IMR-90 (cell line): Measurements from ENCODE around the gene SLC35D2. TPM values are rescaled to one million over a fixed set of nuclear protein-coding genes. Genes with fewer than 3 reads are reported as not detected.

Experiments
- ATAC-seq: fragments of 200-7000 bp; cut with Tn5 transposase; 2 replicates; pipeline ENCODE4 v1.9.1; 2020; ENCODE audit warnings: low read depth, mild to moderate bottlenecking, moderate library complexity
- BruUV-seq: library from RNA; stranded (reverse); fragments of 400-500 nt; replicated peaks from 2 replicates; lab custom pipeline; 2021; lab: Mats Ljungman, UMichigan
- CTCF ChIA-PET: fragments of 300-600 bp; formaldehyde crosslinking; extraction: SDS; loops from one replicate; lab custom pipeline; 2021; ENCODE audit warnings: antibody characterized with exemption; lab: Yijun Ruan, JAX
- POLR2A ChIA-PET: fragments of 300-600 bp; sonication (Branson Sonifier 250); formaldehyde crosslinking; loops from one replicate; lab custom pipeline; 2022; ENCODE audit warnings: antibody characterized with exemption; ENCODE audit not compliant: unreplicated experiment; lab: Charles Lee
- DNase-seq: peaks from one replicate; pipeline ENCODE4 v3.0.0; 2013
- H2AFZ ChIP-seq: replicated peaks from 2 replicates; pipeline ENCODE3; 2013; ENCODE audit warnings: low read length, mild to moderate bottlenecking; ENCODE audit not compliant: poor library complexity
- H2AK5ac ChIP-seq: 2 replicates; pipeline ENCODE4 v1.6.1; 2013; ENCODE audit warnings: low read depth, low read length, inconsistent platforms
- H2AK9ac ChIP-seq: replicated peaks from 2 replicates; pipeline ENCODE3; 2013; ENCODE audit warnings: mild to moderate bottlenecking, low read depth, low read length, moderate library complexity; ENCODE audit not compliant: poor library complexity
- H2BK120ac ChIP-seq: 2 replicates; pipeline ENCODE4 v1.6.1; 2013; ENCODE audit warnings: low read depth, low read length, inconsistent platforms
- H2BK15ac ChIP-seq: 3 replicates; pipeline ENCODE4 v1.6.1; 2013; ENCODE audit warnings: low read depth, low read length, inconsistent platforms
- H2BK20ac ChIP-seq: 2 replicates; pipeline ENCODE4 v1.6.1; 2013; ENCODE audit warnings: low read depth, mild to moderate bottlenecking, inconsistent platforms, low read length, moderate library complexity
- H2BK5ac ChIP-seq: 2 replicates; pipeline ENCODE4 v1.6.1; 2013; ENCODE audit warnings: mild to moderate bottlenecking, low read depth, low read length, inconsistent platforms; ENCODE audit not compliant: poor library complexity, severe bottlenecking
- H3K14ac ChIP-seq: replicated peaks from 2 replicates; pipeline ENCODE4 v1.6.1; 2013; ENCODE audit warnings: low read depth, low read length, inconsistent platforms
- H3K18ac ChIP-seq: 2 replicates; pipeline ENCODE4 v1.6.1; 2013; ENCODE audit warnings: low read depth, low read length, control low read depth
- H3K23ac ChIP-seq: 2 replicates; pipeline ENCODE4 v1.6.1; 2013; ENCODE audit warnings: low read depth, low read length, inconsistent platforms
- H3K27ac ChIP-seq: 2 replicates; pipeline ENCODE4 v1.5.1; 2013; ENCODE audit warnings: mild to moderate bottlenecking, control low read depth, low read length; ENCODE audit not compliant: insufficient read depth
- H3K27me3 ChIP-seq: 2 replicates; pipeline ENCODE4 v1.6.1; 2013; ENCODE audit warnings: low read length; ENCODE audit not compliant: control insufficient read depth, insufficient read depth
- H3K36me3 ChIP-seq: 2 replicates; pipeline ENCODE4 v1.6.1; 2013; ENCODE audit warnings: low read length, mixed read lengths; ENCODE audit not compliant: control insufficient read depth, insufficient read depth
- H3K4ac ChIP-seq: 2 replicates; pipeline ENCODE4 v1.6.1; 2013; ENCODE audit warnings: low read depth, low read length, inconsistent platforms
- H3K4me1 ChIP-seq: 2 replicates; pipeline ENCODE4 v1.6.1; 2013; ENCODE audit warnings: low read length, mixed read lengths; ENCODE audit not compliant: control insufficient read depth, insufficient read depth
- H3K4me2 ChIP-seq: 2 replicates; pipeline ENCODE4 v1.6.1; 2013; ENCODE audit warnings: low read depth, mild to moderate bottlenecking, control low read depth, low read length, moderate library complexity
- H3K4me3 ChIP-seq: 2 replicates; pipeline ENCODE4 v1.5.1; 2013; ENCODE audit warnings: low read depth, mild to moderate bottlenecking, control low read depth, low read length, moderate library complexity; ENCODE audit not compliant: insufficient read depth
- H3K56ac ChIP-seq: 2 replicates; pipeline ENCODE4 v1.6.1; 2013; ENCODE audit warnings: low read length, inconsistent platforms; ENCODE audit not compliant: insufficient read depth; ENCODE audit errors: extremely low read depth
- H3K79me1 ChIP-seq, 2 experiments: 2 replicates each; pipeline ENCODE4 v1.6.1; 2013; ENCODE audit warnings: low read length in 2 of 2, inconsistent platforms in 1 of 2, low read depth in 1 of 2
- H3K9ac ChIP-seq: 2 replicates; pipeline ENCODE4 v1.6.1; 2013; ENCODE audit warnings: low read depth, low read length, control low read depth
- H3K9me1 ChIP-seq: 2 replicates; pipeline ENCODE4 v1.6.1; 2013; ENCODE audit warnings: low read length, inconsistent platforms; ENCODE audit not compliant: insufficient read depth
- H3K9me3 ChIP-seq: 2 replicates; pipeline ENCODE4 v1.6.1; 2013; ENCODE audit warnings: low read length; ENCODE audit not compliant: control insufficient read depth, insufficient read depth
- H4K20me1 ChIP-seq: 2 replicates; pipeline ENCODE4 v1.6.1; 2013; ENCODE audit warnings: low read length, inconsistent platforms; ENCODE audit not compliant: insufficient read depth
- H4K5ac ChIP-seq: 2 replicates; pipeline ENCODE4 v1.6.1; 2013; ENCODE audit warnings: mild to moderate bottlenecking, low read depth, low read length, control low read depth
- H4K8ac ChIP-seq, 2 experiments: 2 replicates each; pipeline ENCODE4 v1.6.1; 2013; ENCODE audit warnings: low read depth in 2 of 2, low read length in 2 of 2, control low read depth in 1 of 2, inconsistent platforms in 1 of 2
- H4K91ac ChIP-seq: 2 replicates; pipeline ENCODE4 v1.6.1; 2013; ENCODE audit warnings: low read depth, low read length, inconsistent platforms; ENCODE audit not compliant: insufficient read depth
- CEBPB ChIP-seq: IDR thresholded peaks from 2 replicates; pipeline ENCODE4 v1.6.1; 2012; ENCODE audit warnings: low read depth, low read length, improper control_type of control experiment
- FOS ChIP-seq: fragments of 150-350 bp; IDR thresholded peaks from 2 replicates; pipeline ENCODE4 v1.6.1; 2016; ENCODE audit warnings: low read depth, low read length
- dilution Hi-C: fragments of 300-500 bp; cut with HindIII; formaldehyde crosslinking; loops from one replicate; pipeline ENCODE4 v1.14.3; 2018; ENCODE audit warnings: low sequenced_read_pairs; ENCODE audit not compliant: unreplicated experiment
- in situ Hi-C: fragments of 300-500 bp; cut with MboI; formaldehyde crosslinking; loops from 3 replicates; pipeline ENCODE4 v1.14.3; 2019; ENCODE audit warnings: low sequenced_read_pairs, inconsistent platforms, mixed read lengths
- intact Hi-C: fragments of 100-400 bp; cut with micrococcal nuclease; formaldehyde crosslinking; loops from 2 replicates; pipeline ENCODE4 v1.10.0; 2022
- polyA plus RNA-seq, 3 experiments: library from polyadenylated mRNA; depleted of rRNA; stranded (reverse); fragments of >200 nt; gene quantifications; 2 replicates each; pipeline ENCODE4 v1.2.3, GENCODE V29; 2012; ENCODE audit warnings: low replicate concordance in 1 of 3
- total RNA-seq: library from RNA; depleted of rRNA; stranded (reverse); fragments of >200 nt; gene quantifications from 2 replicates; pipeline ENCODE4 v1.2.3, GENCODE V29; 2012
- TF ChIP-seq, protein P1 (sequence below): fragments of 150-350 bp; IDR thresholded peaks from 2 replicates; pipeline ENCODE4 v1.6.1; 2016; ENCODE audit warnings: low read depth, mild to moderate bottlenecking, low read length, moderate library complexity, borderline replicate concordance

The SLC35D2 gene
- total and polyA plus RNA-seq, 2 of the 4 experiments (the other 2 are of a cell fraction): 9.7 to 11.8 TPM

DNA sequence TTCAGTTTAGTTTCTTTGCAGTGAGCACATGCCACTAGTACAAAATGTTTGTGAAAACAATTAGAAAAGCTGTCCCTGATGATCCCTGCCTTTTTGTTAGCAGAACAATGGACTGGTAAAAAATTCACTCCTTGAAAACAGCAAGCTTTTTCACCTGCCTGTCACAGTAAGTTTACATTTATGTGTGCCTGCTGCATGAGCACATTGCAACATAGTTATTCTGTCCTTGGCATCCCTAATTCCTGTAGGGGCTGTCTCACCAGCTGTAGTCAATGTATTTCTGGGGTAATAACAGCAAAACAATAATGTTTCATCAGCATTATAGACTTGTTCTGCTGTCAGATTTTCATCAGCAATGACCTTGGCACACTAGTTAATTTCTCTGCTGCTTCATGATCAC lies 46.2 kb upstream of the SLC35D2 start:
- CTCF ChIA-PET: interaction anchor here (0.7 kb wide), 1 partner anchor 237 kb away, joined by 4 read pairs; no protein-coding TSS in a partner anchor
- no peak for ATAC-seq

More for the DNA sequence above, 46.2 kb upstream of the SLC35D2 start:
- in situ Hi-C loops (no loop called here), intact Hi-C loops (no loop called here), dilution Hi-C loops (no loop called here)
- Histone ChIP-seq H3K79me1 (no peaks in the 10 kb centered on the region), H3K27ac (no peak overlapping the region), H3K4ac (no peak overlapping the region), H4K20me1 (no peaks in the 10 kb centered on the region), H3K14ac (no peak overlapping the region), H2AK5ac (no peak overlapping the region), H2BK5ac (no peak overlapping the region), H3K4me3 (no peak overlapping the region), H3K9me3 (0 out of 2 replicates have a peak, but pooled peaks cover under 1% of the 10 kb centered on the region), H4K5ac (no peak overlapping the region), H3K4me2 (no peak overlapping the region), H2BK20ac (no peak overlapping the region), H2AK9ac (no peak overlapping the region), H3K36me3 (no peaks in the 10 kb centered on the region), H3K56ac (no peak overlapping the region), H3K4me1 (no peaks in the 10 kb centered on the region), H3K9ac (no peak overlapping the region), H2BK120ac (no peak overlapping the region), H4K8ac (no peak overlapping the region), H2AFZ (no peak overlapping the region), H2BK15ac (no peak overlapping the region), H3K18ac (no peak overlapping the region), H3K23ac (no peak overlapping the region), H3K27me3 (no peaks in the 10 kb centered on the region), H4K91ac (no peak overlapping the region), H3K9me1 (no peaks in the 10 kb centered on the region)
- TF ChIP-seq, protein P1, sequence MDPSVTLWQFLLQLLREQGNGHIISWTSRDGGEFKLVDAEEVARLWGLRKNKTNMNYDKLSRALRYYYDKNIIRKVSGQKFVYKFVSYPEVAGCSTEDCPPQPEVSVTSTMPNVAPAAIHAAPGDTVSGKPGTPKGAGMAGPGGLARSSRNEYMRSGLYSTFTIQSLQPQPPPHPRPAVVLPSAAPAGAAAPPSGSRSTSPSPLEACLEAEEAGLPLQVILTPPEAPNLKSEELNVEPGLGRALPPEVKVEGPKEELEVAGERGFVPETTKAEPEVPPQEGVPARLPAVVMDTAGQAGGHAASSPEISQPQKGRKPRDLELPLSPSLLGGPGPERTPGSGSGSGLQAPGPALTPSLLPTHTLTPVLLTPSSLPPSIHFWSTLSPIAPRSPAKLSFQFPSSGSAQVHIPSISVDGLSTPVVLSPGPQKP: no peak
- TF ChIP-seq CEBPB (0 out of 2 replicates have a peak, but pooled peaks have one; percentile 12), FOS (no peak)
- POLR2A ChIA-PET: no interaction called here
- no TSS peak for BruUV-seq
- DNase-seq: no peak
